DND-41 (cell line): ENCODE results near the gene PDE7B.

Source experiments
- EZH2 ChIP-seq: IDR thresholded peaks from 3 replicates; pipeline ENCODE4 v1.6.1; 2012; ENCODE audit warnings: borderline replicate concordance, low read depth, mild to moderate bottlenecking, moderate library complexity, low read length, inconsistent platforms; ENCODE audit not compliant: severe bottlenecking
- TF ChIP-seq, protein P1 (sequence below): IDR thresholded peaks from 2 replicates; pipeline ENCODE4 v1.5.1; 2012; ENCODE audit warnings: borderline replicate concordance, low read length, moderate library complexity, mild to moderate bottlenecking; ENCODE audit not compliant: poor library complexity, severe bottlenecking; ENCODE audit errors: extremely low read depth

DNA sequence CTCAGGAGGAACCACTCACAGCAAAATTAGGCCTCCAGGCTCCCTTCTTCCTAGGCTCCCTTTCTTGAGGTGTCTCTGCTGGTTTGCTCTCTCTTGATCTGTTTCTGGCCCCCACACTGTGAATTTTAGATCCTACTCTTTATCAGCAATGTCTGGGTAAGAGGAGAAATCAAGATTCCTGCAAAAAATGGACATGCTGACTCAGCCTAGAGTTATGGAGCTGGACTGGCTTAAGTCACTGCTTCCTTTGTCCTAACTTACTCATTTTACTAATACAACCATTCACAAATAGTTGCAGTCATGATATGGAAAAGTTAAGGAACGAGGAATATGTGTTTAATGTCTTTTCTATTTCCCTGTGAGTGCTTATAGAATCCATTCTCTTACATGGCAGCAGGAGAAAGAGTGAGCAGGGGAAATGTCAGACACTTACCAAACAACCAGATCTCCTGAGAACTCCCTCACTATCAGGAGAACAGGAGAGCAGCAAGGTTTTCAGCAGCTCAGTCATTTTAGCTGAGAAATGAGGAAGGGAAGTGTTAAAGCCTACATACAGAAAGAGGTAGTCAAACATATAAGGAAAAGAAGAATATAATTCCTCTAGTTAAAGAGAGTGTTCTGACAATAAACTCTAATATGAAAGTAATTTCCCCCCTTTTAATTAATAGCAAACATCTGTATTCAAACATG is 160.8 kb downstream of the PDE7B start:
- no peak for TF ChIP-seq EZH2
- TF ChIP-seq, protein P1, sequence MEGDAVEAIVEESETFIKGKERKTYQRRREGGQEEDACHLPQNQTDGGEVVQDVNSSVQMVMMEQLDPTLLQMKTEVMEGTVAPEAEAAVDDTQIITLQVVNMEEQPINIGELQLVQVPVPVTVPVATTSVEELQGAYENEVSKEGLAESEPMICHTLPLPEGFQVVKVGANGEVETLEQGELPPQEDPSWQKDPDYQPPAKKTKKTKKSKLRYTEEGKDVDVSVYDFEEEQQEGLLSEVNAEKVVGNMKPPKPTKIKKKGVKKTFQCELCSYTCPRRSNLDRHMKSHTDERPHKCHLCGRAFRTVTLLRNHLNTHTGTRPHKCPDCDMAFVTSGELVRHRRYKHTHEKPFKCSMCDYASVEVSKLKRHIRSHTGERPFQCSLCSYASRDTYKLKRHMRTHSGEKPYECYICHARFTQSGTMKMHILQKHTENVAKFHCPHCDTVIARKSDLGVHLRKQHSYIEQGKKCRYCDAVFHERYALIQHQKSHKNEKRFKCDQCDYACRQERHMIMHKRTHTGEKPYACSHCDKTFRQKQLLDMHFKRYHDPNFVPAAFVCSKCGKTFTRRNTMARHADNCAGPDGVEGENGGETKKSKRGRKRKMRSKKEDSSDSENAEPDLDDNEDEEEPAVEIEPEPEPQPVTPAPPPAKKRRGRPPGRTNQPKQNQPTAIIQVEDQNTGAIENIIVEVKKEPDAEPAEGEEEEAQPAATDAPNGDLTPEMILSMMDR: no peak
